A549 (cell line): ENCODE measurements around the gene PRR22. TPM values are rescaled to one million over a fixed set of nuclear protein-coding genes. Genes with fewer than 3 reads are reported as not detected.

Experiments
- ATAC-seq, 2 experiments: fragments of 200-7000 bp in 1 of 2; fragments of >200 bp in 1 of 2; cut with Nextera tagmentation in 1 of 2; cut with Tn5 transposase in 1 of 2; 3 replicates each; pipeline versions ENCODE4 v1.8.0 to v1.9.1; 2018 to 2020; ENCODE audit warnings: mild to moderate bottlenecking in 1 of 2, moderate library complexity in 1 of 2
- CTCF ChIA-PET: fragments of 300-600 bp; sonication (Branson Sonifier 250); formaldehyde crosslinking; extraction: SDS; loops from one replicate; lab custom pipeline; 2021; ENCODE audit warnings: antibody characterized with exemption, inconsistent platforms; lab: Yijun Ruan, JAX
- POLR2A ChIA-PET: fragments of 350-600 bp; formaldehyde crosslinking; extraction: SDS; loops from one replicate; lab custom pipeline; 2021; ENCODE audit warnings: antibody characterized with exemption, inconsistent platforms; lab: Yijun Ruan, JAX
- DNase-seq, 2 experiments: peaks; one replicate each; pipeline versions ENCODE4 v3.0.0 to v3.0.0-alpha.2; 2011 to 2016; ENCODE audit warnings: low read depth in 1 of 2, low spot score in 1 of 2
- FAIRE-seq: peaks from 2 replicates; lab custom pipeline; 2011; peaks lifted over from hg19 to GRCh38; lab: Jason Lieb, UNC
- H3K27ac ChIP-seq, 2 experiments: fragments of >200 bp; sonication (Bioruptor Twin); formaldehyde crosslinking; 3 replicates each; pipeline ENCODE4 v1.5.1; 2016 to 2017
- H3K4me1 ChIP-seq: fragments of >200 bp; sonication (Bioruptor Twin); formaldehyde crosslinking; 3 replicates; pipeline ENCODE4 v1.6.1; 2016
- H3K4me2 ChIP-seq: fragments of >200 bp; sonication (Bioruptor Twin); formaldehyde crosslinking; 3 replicates; pipeline ENCODE4 v1.6.1; 2016
- H3K4me3 ChIP-seq: fragments of >200 bp; sonication (Bioruptor Twin); formaldehyde crosslinking; 3 replicates; pipeline ENCODE4 v1.5.1; 2016
- H3K9me3 ChIP-seq: fragments of >200 bp; sonication (Bioruptor Twin); formaldehyde crosslinking; 3 replicates; pipeline ENCODE4 v1.6.1; 2016
- CBX2 ChIP-seq: fragments of 200-600 bp; sonication (generic); IDR thresholded peaks from 2 replicates; pipeline ENCODE4 v1.6.1; 2016; ENCODE audit warnings: low read depth, mild to moderate bottlenecking, borderline replicate concordance
- E2F6 ChIP-seq: IDR thresholded peaks from 2 replicates; pipeline ENCODE4 v1.6.1; 2012; ENCODE audit warnings: low read depth, borderline replicate concordance
- HMGXB4 ChIP-seq: fragments of 250-450 bp; sonication (Bioruptor Pico); IDR thresholded peaks from 2 replicates; pipeline ENCODE4 v1.5.0; 2021; ENCODE audit warnings: mild to moderate bottlenecking, moderate library complexity, borderline replicate concordance
- JUN ChIP-seq, 2 experiments: fragments of >200 bp; sonication (Bioruptor Twin); formaldehyde crosslinking; IDR thresholded peaks; 2 replicates in 1 of 2; 3 replicates in 1 of 2; pipeline ENCODE4 v1.6.1; 2016 to 2017
- KDM1A ChIP-seq: fragments of 200-600 bp; sonication (generic); IDR thresholded peaks from 2 replicates; pipeline ENCODE4 v1.6.1; 2016; ENCODE audit warnings: low read depth, mild to moderate bottlenecking
- MAX ChIP-seq: IDR thresholded peaks from 2 replicates; pipeline ENCODE4 v1.6.1; 2012
- MYC ChIP-seq: IDR thresholded peaks from 2 replicates; pipeline ENCODE4 v1.6.1; 2012; ENCODE audit warnings: mild to moderate bottlenecking, inconsistent platforms, low read length, improper control_type of control experiment, borderline replicate concordance
- NPAS2 ChIP-seq: fragments of 250-450 bp; sonication (Bioruptor Pico); IDR thresholded peaks from 2 replicates; pipeline ENCODE4 v1.8.0; 2022; ENCODE audit warnings: mild to moderate bottlenecking, moderate library complexity, borderline replicate concordance
- RAD21 ChIP-seq, 2 experiments: fragments of >200 bp in 1 of 2; sonication (Bioruptor Twin) in 1 of 2; formaldehyde crosslinking in 1 of 2; IDR thresholded peaks in 1 of 2; conservative IDR thresholded peaks in 1 of 2; 2 replicates in 1 of 2; 3 replicates in 1 of 2; pipeline ENCODE4 v1.6.1; 2012 to 2018; ENCODE audit warnings: inconsistent platforms in 1 of 2
- RARB ChIP-seq: fragments of 250-450 bp; sonication (Bioruptor Pico); IDR thresholded peaks from 2 replicates; pipeline ENCODE4 v1.8.0; 2021; ENCODE audit warnings: mild to moderate bottlenecking, moderate library complexity
- ZC3H11A ChIP-seq: fragments of 450-650 bp; IDR thresholded peaks from 2 replicates; pipeline ENCODE4 v1.6.1; 2014; ENCODE audit warnings: antibody characterized with exemption, mild to moderate bottlenecking
- ZFP36 ChIP-seq: fragments of 450-650 bp; IDR thresholded peaks from 2 replicates; pipeline ENCODE4 v1.6.1; 2014; ENCODE audit warnings: borderline replicate concordance; ENCODE audit not compliant: partially characterized antibody
- ZSCAN20 ChIP-seq: fragments of 250-450 bp; sonication (Bioruptor Pico); IDR thresholded peaks from 2 replicates; pipeline ENCODE4 v1.8.0; 2022; ENCODE audit warnings: mild to moderate bottlenecking, moderate library complexity
- WGBS: methylation state at CpG from one replicate; pipeline ENCODE4 v1.1.6; 2017; ENCODE audit errors: missing lambda C conversion rate; 5-methylcytosine and 5-hydroxymethylcytosine counted together
- polyA plus RNA-seq, 4 experiments: library from polyadenylated mRNA; depleted of rRNA in 3 of 4; stranded (reverse); fragments of >200 nt; fragmentation: RNase III in 1 of 4; extraction: RNeasy Plus Mini Kit Qiagen cat#74134 plus additional on column Dnase treatment in 1 of 4; gene quantifications; 2 replicates in 3 of 4; 3 replicates in 1 of 4; pipeline ENCODE4 v1.2.3, GENCODE V29; 2011 to 2017

PRR22 gene
- polyA plus RNA-seq, 2 of the 4 experiments (the other 2 are of a cell fraction), result 0.65 to 2.2 TPM

GRCh38 chr19:5803752-5804515 is 19.4 kb upstream of the PRR22 start (continued):
- no peak for TF ChIP-seq ZC3H11A
- peak; percentile 86 for TF ChIP-seq E2F6
- TF ChIP-seq RAD21 (conservative IDR thresholded peaks at IDR 0.05 in 1 of 2, IDR thresholded peaks at IDR 0.05 in 1 of 2), result peak; percentile 78 to 92

GRCh38 chr19:5803441-5803751 is 18.9 kb upstream of the PRR22 start:
- DNase-seq (no peak), FAIRE-seq (no peak), ATAC-seq (0 out of 6 replicates have a peak, but pooled peaks of 1 of the 2 experiments have one; percentile 1)
- H3K27ac ChIP-seq, result peak overlapping the region; percentile 51 to 84; a peak in 4 of 6 replicates
- H3K4me3 ChIP-seq, result peak overlapping the region; percentile 37; the same call in 2 of the 3 replicates
- WGBS, result 55% methylated on average over 8 of the region's 8 CpGs
- peak overlapping the region; percentile 87 for H3K4me2 ChIP-seq
- TF ChIP-seq RAD21 (conservative IDR thresholded peaks at IDR 0.05 in 1 of 2, IDR thresholded peaks at IDR 0.05 in 1 of 2), result no peak
- TF ChIP-seq NPAS2 (CRISPR knock-in tag), result 0 out of 2 replicates have a peak, but pooled peaks have one; percentile 48
- H3K4me1 ChIP-seq, result peaks cover 17% of the 10 kb centered on the region; the same call in 2 of the 3 replicates
- no peaks in the 10 kb centered on the region for H3K9me3 ChIP-seq
- CTCF ChIA-PET, result interaction anchor here (0.6 to 3.0 kb wide), 52 partner anchors 9 to 568 kb away, joined by 3 to 74 read pairs (median 5); partner anchors contain the start of genes CAPS, DUS3L, NDUFA11 and PRR22
- POLR2A ChIA-PET, result interaction anchor here (1.1 to 1.6 kb wide), 3 partner anchors 25 to 101 kb away, joined by 4 to 22 read pairs (median 5); partner anchors contain the start of gene NDUFA11

- DNase-seq (peak in 1 of 2 experiments; percentile 45), ATAC-seq (no peak), FAIRE-seq (no peak)
- POLR2A ChIA-PET, result interaction anchor here (0.5 kb wide), 1 partner anchor 83 kb away, joined by 3 read pairs; no protein-coding TSS in a partner anchor
- WGBS, result 36% methylated on average over 13 of the region's 33 CpGs
- H3K4me1 ChIP-seq, result peaks cover 17% of the 10 kb centered on the region; the same call in 2 of the 3 replicates
- 0 out of 6 replicates have a peak overlapping the region, but pooled peaks of 1 of the 2 experiments have one; percentile 12 for H3K27ac ChIP-seq
- CTCF ChIA-PET, result interaction anchor here (0.7 to 3.0 kb wide), 6 partner anchors 29 to 246 kb away, joined by 3 to 56 read pairs (median 4); no protein-coding TSS in a partner anchor
- H3K4me3 ChIP-seq, result no peak overlapping the region
- no peaks in the 10 kb centered on the region for H3K9me3 ChIP-seq
- peak overlapping the region; percentile 46 for H3K4me2 ChIP-seq
- TF ChIP-seq MAX (no peak), MYC (no peak), HMGXB4 (no peak), RARB (no peak), ZSCAN20 (CRISPR knock-in tag) (no peak), KDM1A (no peak), ZFP36 (no peak), JUN (IDR thresholded peaks at IDR 0.05) (no peak), CBX2 (no peak)
Measured at GRCh38 chr19:5801796-5802619, 17.5 kb upstream of the PRR22 start.
